Activated CD4-positive, alpha-beta memory T cell treated with anti-CD3 and anti-CD28 coated beads for 36 hours (primary cell): Measurements from ENCODE around the gene LTBP3. TPM values are rescaled to one million over a fixed set of nuclear protein-coding genes. Genes with fewer than 3 reads are reported as not detected.

ENCODE experiments used
- CTCF ChIA-PET: fragments of 350-600 bp; sonication (Branson Sonifier 250); formaldehyde crosslinking; loops from one replicate; lab custom pipeline; 2021; ENCODE audit warnings: antibody characterized with exemption, inconsistent platforms; lab: Charles Lee
- POLR2A ChIA-PET: fragments of 350-600 bp; sonication (Branson Sonifier 250); formaldehyde crosslinking; loops from one replicate; lab custom pipeline; 2021; ENCODE audit warnings: antibody characterized with exemption; lab: Charles Lee
- DNase-seq: peaks from one replicate; pipeline ENCODE4 v3.0.0-alpha.2; 2020
- H3K27ac Mint-ChIP-seq: one replicate; pipeline ENCODE4 v1.8.0; 2021; ENCODE audit warnings: mixed read lengths
- H3K27me3 Mint-ChIP-seq: one replicate; pipeline ENCODE4 v1.8.0; 2021; ENCODE audit warnings: mixed read lengths
- H3K36me3 Mint-ChIP-seq: one replicate; pipeline ENCODE4 v1.8.0; 2021; ENCODE audit warnings: mixed read lengths
- H3K4me1 Mint-ChIP-seq: one replicate; pipeline ENCODE4 v1.8.0; 2021; ENCODE audit warnings: low read depth, mixed read lengths
- H3K4me3 Mint-ChIP-seq: one replicate; pipeline ENCODE4 v1.8.0; 2021; ENCODE audit warnings: mild to moderate bottlenecking, mixed read lengths
- H3K9me3 Mint-ChIP-seq: one replicate; pipeline ENCODE4 v1.8.0; 2021; ENCODE audit warnings: mixed read lengths
- intact Hi-C: fragments of 100-400 bp; cut with micrococcal nuclease; formaldehyde crosslinking; loops from one replicate; pipeline ENCODE4 v1.15.1; 2023
- total RNA-seq, 2 experiments: library from RNA; stranded (reverse); gene quantifications; one replicate each; pipeline ENCODE4 v1.2.3, GENCODE V29; 2021

The LTBP3 gene
- total RNA-seq, 2 experiments from 2014 or later: 60.7 to 63.3 TPM

- intact Hi-C loops: no loop called here
These were observed 59.5 kb downstream of the LTBP3 start for GRCh38 chr11:65498727-65498976.

GRCh38 chr11:65498042-65498726, 60.0 kb downstream of the LTBP3 start:
- ChIA-PET CTCF (interaction anchor here (1.0 to 5.5 kb wide), 13 partner anchors 9 to 524 kb away, joined by 3 to 52 read pairs (median 6); partner anchors contain the start of gene NEAT1), POLR2A (interaction anchor here (0.9 to 26.8 kb wide), 30 partner anchors 6 to 236 kb away, joined by 3 to 4089 read pairs (median 6); partner anchors contain the start of genes DPF2, FRMD8, LTBP3 and MALAT1)
- Mint-ChIP-seq H3K27me3 (peaks cover 14% of the 10 kb centered on the region), H3K36me3 (peaks cover 4% of the 10 kb centered on the region), H3K27ac (no peak overlapping the region), H3K4me3 (no peak overlapping the region), H3K4me1 (peaks cover 31% of the 10 kb centered on the region), H3K9me3 (no peaks in the 10 kb centered on the region)
- intact Hi-C loops: no loop called here
- DNase-seq: peak; percentile 74

More at GRCh38 chr11:65498727-65498976, 59.5 kb downstream of the LTBP3 start:
- H3K4me1 Mint-ChIP-seq: peaks cover 27% of the 10 kb centered on the region
- POLR2A ChIA-PET: interaction anchor here (0.9 to 26.8 kb wide), 22 partner anchors 5 to 209 kb away, joined by 3 to 4089 read pairs (median 8); partner anchors contain the start of genes DPF2, FRMD8, LTBP3 and MALAT1
- no peak overlapping the region for H3K27ac Mint-ChIP-seq
- CTCF ChIA-PET: interaction anchor here (1.0 to 5.5 kb wide), 9 partner anchors 9 to 82 kb away, joined by 3 to 52 read pairs (median 23); partner anchors contain the start of gene NEAT1
- H3K9me3 Mint-ChIP-seq: no peaks in the 10 kb centered on the region
- H3K4me3 Mint-ChIP-seq: no peak overlapping the region
- H3K36me3 Mint-ChIP-seq: peaks cover 4% of the 10 kb centered on the region
- H3K27me3 Mint-ChIP-seq: peaks cover 14% of the 10 kb centered on the region
- no peak for DNase-seq

- Mint-ChIP-seq H3K36me3 (peaks cover 4% of the 10 kb centered on the region), H3K4me3 (no peak overlapping the region), H3K9me3 (no peaks in the 10 kb centered on the region), H3K27me3 (peaks cover 10% of the 10 kb centered on the region), H3K4me1 (peaks cover 38% of the 10 kb centered on the region), H3K27ac (no peak overlapping the region)
- intact Hi-C loops: loop anchor here (1.0 to 2.0 kb wide), 5 partner anchors 20 to 115 kb away; partner anchors contain the start of gene SLC25A45
- DNase-seq: peak; percentile 99
- CTCF ChIA-PET: interaction anchor here (0.5 to 5.5 kb wide), 12 partner anchors 15 to 525 kb away, joined by 3 to 52 read pairs (median 5); partner anchors contain the start of gene NEAT1
- POLR2A ChIA-PET: interaction anchor here (0.5 to 26.8 kb wide), 25 partner anchors 6 to 393 kb away, joined by 3 to 4089 read pairs (median 5); partner anchors contain the start of genes CCDC85B, DPF2, FRMD8 and MALAT1
These were observed 60.8 kb downstream of the LTBP3 start for GRCh38 chr11:65497141-65498041.

- POLR2A ChIA-PET: interaction anchor here (0.5 to 26.8 kb wide), 21 partner anchors 5 to 394 kb away, joined by 3 to 4089 read pairs (median 5); partner anchors contain the start of genes CCDC85B, DPF2, FRMD8 and MALAT1
- peak; percentile 41 for DNase-seq
- intact Hi-C loops: loop anchor here (1.0 to 2.0 kb wide), 5 partner anchors 19 to 114 kb away; partner anchors contain the start of gene SLC25A45
- CTCF ChIA-PET: interaction anchor here (1.1 to 5.5 kb wide), 9 partner anchors 19 to 525 kb away, joined by 3 to 52 read pairs (median 23); partner anchors contain the start of gene NEAT1
- Mint-ChIP-seq H3K27ac (no peak overlapping the region), H3K27me3 (peaks cover 7% of the 10 kb centered on the region), H3K4me1 (peaks cover 47% of the 10 kb centered on the region), H3K4me3 (no peak overlapping the region), H3K36me3 (peaks cover 4% of the 10 kb centered on the region), H3K9me3 (no peaks in the 10 kb centered on the region)
These were observed 61.6 kb downstream of the LTBP3 start for GRCh38 chr11:65496304-65497140.

- ChIA-PET CTCF (interaction anchor here (0.8 to 2.7 kb wide), 6 partner anchors 9 to 78 kb away, joined by 3 to 14 read pairs (median 4); no protein-coding TSS in a partner anchor), POLR2A (interaction anchor here (1.1 to 26.8 kb wide), 6 partner anchors 10 to 110 kb away, joined by 3 to 4089 read pairs (median 239); partner anchors contain the start of genes MALAT1 and NEAT1)
- no peaks in the 10 kb centered on the region for H3K27me3 Mint-ChIP-seq
- peak overlapping the region; percentile 95 for H3K27ac Mint-ChIP-seq
- peaks cover 4% of the 10 kb centered on the region for H3K36me3 Mint-ChIP-seq
- no peak for DNase-seq
- no peaks in the 10 kb centered on the region for H3K9me3 Mint-ChIP-seq
- peaks cover 57% of the 10 kb centered on the region for H3K4me1 Mint-ChIP-seq
- H3K4me3 Mint-ChIP-seq: peak overlapping the region; percentile 68
- intact Hi-C loops: no loop called here
These were observed 64.6 kb downstream of the LTBP3 start for GRCh38 chr11:65493367-65494176.

GRCh38 chr11:65492637-65493366, 65.4 kb downstream of the LTBP3 start:
- DNase-seq: peak; percentile 70
- POLR2A ChIA-PET: interaction anchor here (1.1 to 26.8 kb wide), 6 partner anchors 11 to 110 kb away, joined by 3 to 4089 read pairs (median 239); partner anchors contain the start of genes MALAT1 and NEAT1
- intact Hi-C loops: no loop called here
- Mint-ChIP-seq H3K4me1 (peaks cover 63% of the 10 kb centered on the region), H3K36me3 (peaks cover 3% of the 10 kb centered on the region), H3K27ac (peak overlapping the region; percentile 95), H3K9me3 (no peaks in the 10 kb centered on the region), H3K27me3 (no peaks in the 10 kb centered on the region), H3K4me3 (peak overlapping the region; percentile 68)
- CTCF ChIA-PET: interaction anchor here (0.8 to 2.7 kb wide), 8 partner anchors 9 to 95 kb away, joined by 3 to 14 read pairs (median 4); no protein-coding TSS in a partner anchor

- Mint-ChIP-seq H3K9me3 (no peaks in the 10 kb centered on the region), H3K36me3 (peaks cover 2% of the 10 kb centered on the region), H3K27ac (peak overlapping the region; percentile 95), H3K4me3 (peak overlapping the region; percentile 48), H3K27me3 (no peaks in the 10 kb centered on the region), H3K4me1 (peaks cover 68% of the 10 kb centered on the region)
- CTCF ChIA-PET: interaction anchor here (0.9 to 2.7 kb wide), 4 partner anchors 13 to 96 kb away, joined by 4 to 14 read pairs (median 7); no protein-coding TSS in a partner anchor
- no peak for DNase-seq
- intact Hi-C loops: no loop called here
- POLR2A ChIA-PET: interaction anchor here (1.1 to 26.8 kb wide), 5 partner anchors 11 to 91 kb away, joined by 3 to 4089 read pairs (median 473); partner anchors contain the start of genes MALAT1 and NEAT1
These were observed 65.8 kb downstream of the LTBP3 start for GRCh38 chr11:65492387-65492636.

- DNase-seq: peak; percentile 39
- POLR2A ChIA-PET: interaction anchor here (1.2 to 26.8 kb wide), 4 partner anchors 12 to 69 kb away, joined by 4 to 4089 read pairs (median 648); partner anchors contain the start of genes MALAT1 and NEAT1
- H3K4me3 Mint-ChIP-seq: no peak overlapping the region
- H3K27ac Mint-ChIP-seq: peak overlapping the region; percentile 95
- peaks cover 2% of the 10 kb centered on the region for H3K36me3 Mint-ChIP-seq
- CTCF ChIA-PET: interaction anchor here (0.7 to 2.7 kb wide), 7 partner anchors 12 to 113 kb away, joined by 3 to 14 read pairs (median 4); no protein-coding TSS in a partner anchor
- no peaks in the 10 kb centered on the region for H3K27me3 Mint-ChIP-seq
- H3K4me1 Mint-ChIP-seq: peaks cover 69% of the 10 kb centered on the region
- intact Hi-C loops: no loop called here
- H3K9me3 Mint-ChIP-seq: no peaks in the 10 kb centered on the region
These were observed 66.4 kb downstream of the LTBP3 start for GRCh38 chr11:65491614-65492386.

- Mint-ChIP-seq H3K9me3 (no peaks in the 10 kb centered on the region), H3K27me3 (no peaks in the 10 kb centered on the region), H3K27ac (peak overlapping the region; percentile 62), H3K36me3 (peaks cover 2% of the 10 kb centered on the region), H3K4me3 (no peak overlapping the region), H3K4me1 (peaks cover 64% of the 10 kb centered on the region)
- DNase-seq: no peak
- intact Hi-C loops: no loop called here
- ChIA-PET POLR2A (interaction anchor here (18.0 to 26.8 kb wide), 3 partner anchors 13 to 69 kb away, joined by 473 to 4089 read pairs (median 824); partner anchors contain the start of genes MALAT1 and NEAT1), CTCF (interaction anchor here (0.7 to 1.4 kb wide), 4 partner anchors 12 to 66 kb away, joined by 3 to 4 read pairs (median 4); no protein-coding TSS in a partner anchor)
These were observed 67.0 kb downstream of the LTBP3 start for GRCh38 chr11:65491163-65491465.
